OCI-LY7 (cell line): Measurements from ENCODE around the gene GPRASP3. TPM values are rescaled to one million over a fixed set of nuclear protein-coding genes. Genes with fewer than 3 reads are reported as not detected.
"Not testable (repeated sequence)": the region's sequence is repeated elsewhere in the genome, so short reads cannot be mapped to it uniquely, and the experiment has no call there.

ENCODE experiments used
- BruUV-seq: library from RNA; stranded (reverse); fragments of 400-500 nt; replicated peaks from 2 replicates; lab custom pipeline; 2021; lab: Mats Ljungman, UMichigan
- CTCF ChIA-PET: fragments of 300-600 bp; sonication (Branson Sonifier 250); formaldehyde crosslinking; loops from one replicate; lab custom pipeline; 2022; ENCODE audit warnings: antibody characterized with exemption; ENCODE audit not compliant: unreplicated experiment; lab: Charles Lee
- POLR2A ChIA-PET: fragments of 300-600 bp; sonication (Branson Sonifier 250); formaldehyde crosslinking; loops from one replicate; lab custom pipeline; 2022; ENCODE audit warnings: antibody characterized with exemption; lab: Charles Lee
- DNase-seq: peaks from one replicate; pipeline ENCODE4 v3.0.0-alpha.2; 2015; ENCODE audit warnings: low spot score
- H2AFZ ChIP-seq: fragments of 200-600 bp; sonication (generic), shearing (Covaris generic); 2 replicates; pipeline ENCODE4 v1.6.1; 2014; ENCODE audit warnings: mild to moderate bottlenecking, antibody characterized with exemption, low read length, moderate library complexity
- H3K27ac ChIP-seq: fragments of 200-600 bp; sonication (generic); 2 replicates; pipeline ENCODE4 v1.5.1; 2014; ENCODE audit warnings: mixed run types, low read depth, mild to moderate bottlenecking, moderate library complexity, low read length, inconsistent platforms; ENCODE audit not compliant: poor library complexity, severe bottlenecking
- H3K36me3 ChIP-seq: fragments of 200-600 bp; sonication (generic); 2 replicates; pipeline ENCODE4 v1.6.1; 2014; ENCODE audit warnings: mild to moderate bottlenecking, antibody characterized with exemption, low read length, moderate library complexity, mixed read lengths; ENCODE audit not compliant: insufficient read depth
- H3K4me1 ChIP-seq: fragments of 200-600 bp; sonication (generic); 2 replicates; pipeline ENCODE4 v1.5.1; 2014; ENCODE audit warnings: mild to moderate bottlenecking, low read length; ENCODE audit not compliant: insufficient read depth, poor library complexity, severe bottlenecking
- H3K4me2 ChIP-seq: fragments of 200-600 bp; sonication (generic); 2 replicates; pipeline ENCODE4 v1.6.1; 2014; ENCODE audit warnings: mild to moderate bottlenecking, low read length
- H3K4me3 ChIP-seq: fragments of 200-600 bp; sonication (generic); 2 replicates; pipeline ENCODE4 v1.5.1; 2014; ENCODE audit warnings: mild to moderate bottlenecking, low read depth, low read length; ENCODE audit not compliant: poor library complexity, severe bottlenecking
- H3K79me2 ChIP-seq: fragments of 200-600 bp; sonication (generic); 2 replicates; pipeline ENCODE4 v1.6.1; 2016; ENCODE audit warnings: low read depth, mild to moderate bottlenecking, low read length, moderate library complexity, mixed read lengths; ENCODE audit not compliant: insufficient read depth
- H3K9me2 ChIP-seq: fragments of 200-600 bp; sonication (generic); 2 replicates; pipeline ENCODE4 v1.6.1; 2016; ENCODE audit warnings: mild to moderate bottlenecking, low read length, mixed read lengths; ENCODE audit not compliant: insufficient read depth
- H3K9me3 ChIP-seq: fragments of 200-600 bp; sonication (generic); 2 replicates; pipeline ENCODE4 v1.6.1; 2014; ENCODE audit warnings: mild to moderate bottlenecking, mixed run types, low read length, mixed read lengths
- H4K20me1 ChIP-seq: fragments of 200-600 bp; sonication (generic); 2 replicates; pipeline ENCODE4 v1.6.1; 2014; ENCODE audit warnings: mild to moderate bottlenecking, antibody characterized with exemption, low read length, moderate library complexity, mixed read lengths; ENCODE audit not compliant: insufficient read depth
- EZH2phosphoT487 ChIP-seq: fragments of 200-600 bp; sonication (generic); IDR thresholded peaks from 2 replicates; pipeline ENCODE4 v1.6.1; 2018; ENCODE audit warnings: low read depth, borderline replicate concordance, mild to moderate bottlenecking, mixed run types, antibody characterized with exemption, low read length, moderate library complexity, mixed read lengths
- intact Hi-C: fragments of 100-400 bp; cut with micrococcal nuclease; formaldehyde crosslinking; loops from one replicate; pipeline ENCODE4 v1.10.0; 2022; ENCODE audit not compliant: unreplicated experiment
- total RNA-seq, 2 experiments: library from RNA; depleted of rRNA in 1 of 2; stranded (reverse); fragments of >200 nt in 1 of 2; shearing (Covaris generic) in 1 of 2; gene quantifications; 2 replicates each; pipeline ENCODE4 v1.2.3, GENCODE V29; 2014 to 2022
- TF ChIP-seq, protein P1 (sequence below): fragments of 200-600 bp; sonication (generic); conservative IDR thresholded peaks from 2 replicates; pipeline ENCODE4 v1.5.1; 2014; ENCODE audit warnings: mild to moderate bottlenecking, antibody characterized with exemption, low read length, moderate library complexity, mixed read lengths

Gene GPRASP3
- total RNA-seq, 2 experiments from 2014 or later: 0.13 TPM; not detected in 1

DNA sequence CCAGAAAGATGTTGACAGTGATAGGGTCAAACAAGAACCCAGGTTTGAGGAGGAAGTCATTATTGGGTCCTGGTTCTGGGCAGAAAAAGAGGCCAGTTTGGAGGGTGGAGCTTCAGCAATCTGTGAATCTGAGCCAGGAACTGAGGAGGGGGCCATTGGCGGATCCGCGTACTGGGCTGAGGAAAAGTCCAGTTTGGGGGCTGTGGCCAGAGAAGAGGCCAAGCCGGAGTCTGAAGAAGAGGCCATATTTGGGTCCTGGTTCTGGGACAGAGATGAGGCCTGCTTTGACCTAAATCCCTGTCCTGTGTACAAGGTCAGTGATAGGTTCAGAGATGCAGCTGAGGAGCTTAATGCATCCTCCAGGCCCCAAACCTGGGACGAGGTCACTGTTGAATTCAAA is 4.6 kb upstream of the GPRASP3 start:
- ChIA-PET POLR2A (no interaction called here), CTCF (no interaction called here)
- no peaks in the 10 kb centered on the region for H3K9me3 ChIP-seq
- no peaks in the 10 kb centered on the region for H3K79me2 ChIP-seq
- no peak overlapping the region for H3K4me2 ChIP-seq
- BruUV-seq: no TSS peak
- TF ChIP-seq EZH2phosphoT487: no peak
- TF ChIP-seq, protein P1, sequence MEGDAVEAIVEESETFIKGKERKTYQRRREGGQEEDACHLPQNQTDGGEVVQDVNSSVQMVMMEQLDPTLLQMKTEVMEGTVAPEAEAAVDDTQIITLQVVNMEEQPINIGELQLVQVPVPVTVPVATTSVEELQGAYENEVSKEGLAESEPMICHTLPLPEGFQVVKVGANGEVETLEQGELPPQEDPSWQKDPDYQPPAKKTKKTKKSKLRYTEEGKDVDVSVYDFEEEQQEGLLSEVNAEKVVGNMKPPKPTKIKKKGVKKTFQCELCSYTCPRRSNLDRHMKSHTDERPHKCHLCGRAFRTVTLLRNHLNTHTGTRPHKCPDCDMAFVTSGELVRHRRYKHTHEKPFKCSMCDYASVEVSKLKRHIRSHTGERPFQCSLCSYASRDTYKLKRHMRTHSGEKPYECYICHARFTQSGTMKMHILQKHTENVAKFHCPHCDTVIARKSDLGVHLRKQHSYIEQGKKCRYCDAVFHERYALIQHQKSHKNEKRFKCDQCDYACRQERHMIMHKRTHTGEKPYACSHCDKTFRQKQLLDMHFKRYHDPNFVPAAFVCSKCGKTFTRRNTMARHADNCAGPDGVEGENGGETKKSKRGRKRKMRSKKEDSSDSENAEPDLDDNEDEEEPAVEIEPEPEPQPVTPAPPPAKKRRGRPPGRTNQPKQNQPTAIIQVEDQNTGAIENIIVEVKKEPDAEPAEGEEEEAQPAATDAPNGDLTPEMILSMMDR: no peak
- intact Hi-C loops: no loop called here
- no peak overlapping the region for H3K4me3 ChIP-seq
- no peaks in the 10 kb centered on the region for H3K4me1 ChIP-seq
- no peak overlapping the region for H2AFZ ChIP-seq
- no peaks in the 10 kb centered on the region for H3K9me2 ChIP-seq
- H4K20me1 ChIP-seq: no peaks in the 10 kb centered on the region
- H3K27ac ChIP-seq: no peak overlapping the region
- H3K36me3 ChIP-seq: no peaks in the 10 kb centered on the region
- no peak for DNase-seq

DNA sequence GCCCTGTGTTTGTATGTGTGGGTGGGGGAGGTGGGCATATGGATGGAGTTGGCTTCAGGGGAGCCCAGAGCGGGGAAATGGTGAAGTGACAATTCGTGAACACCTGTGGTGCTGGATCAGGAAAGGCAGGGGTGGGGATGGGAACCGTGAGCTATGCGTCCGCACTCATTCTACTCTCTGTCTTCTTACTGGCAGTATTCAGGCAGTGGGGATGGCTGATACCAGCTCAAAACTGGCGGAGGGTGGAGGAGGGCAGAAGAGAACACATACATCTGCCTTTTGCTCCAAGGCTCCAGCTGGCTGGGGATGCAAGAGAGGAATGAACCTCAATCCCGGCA is 595 bp downstream of the GPRASP3 start:
- H3K4me2 ChIP-seq, H3K36me3 ChIP-seq, H4K20me1 ChIP-seq, CTCF ChIA-PET, intact Hi-C loops, H3K79me2 ChIP-seq, H3K4me1 ChIP-seq, H3K9me2 ChIP-seq, H2AFZ ChIP-seq, H3K27ac ChIP-seq, H3K9me3 ChIP-seq, BruUV-seq, DNase-seq, H3K4me3 ChIP-seq: not testable (repeated sequence)
- POLR2A ChIA-PET: interaction anchor here (1.1 kb wide), 1 partner anchor 12 kb away, joined by 3 read pairs; no protein-coding TSS in a partner anchor

DNA sequence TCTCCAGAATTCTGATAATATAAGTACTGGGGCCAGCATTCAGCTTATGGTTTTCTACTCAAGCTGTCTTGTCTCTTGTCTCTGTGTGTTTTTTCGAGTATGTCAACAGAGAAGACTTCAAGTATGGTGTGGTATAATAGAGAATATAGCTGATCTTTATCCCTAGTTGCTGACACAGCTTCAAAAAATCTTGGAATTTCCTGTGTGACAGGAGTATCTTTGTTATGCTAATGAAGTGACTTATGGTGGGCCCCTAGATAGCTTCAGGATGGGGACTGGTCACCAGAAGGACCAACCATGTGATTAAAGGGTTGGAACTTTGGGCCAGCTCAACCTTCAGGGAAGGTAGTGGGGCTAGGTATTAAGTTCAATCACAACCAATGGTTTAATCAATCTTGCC is 2.9 kb downstream of the GPRASP3 start:
- CTCF ChIA-PET: no interaction called here
- intact Hi-C loops: no loop called here
- no peaks in the 10 kb centered on the region for H3K9me3 ChIP-seq

More for the DNA sequence above, 2.9 kb downstream of the GPRASP3 start:
- POLR2A ChIA-PET: no interaction called here
- no TSS peak for BruUV-seq
- Histone ChIP-seq H2AFZ (no peak overlapping the region), H3K79me2 (no peaks in the 10 kb centered on the region), H3K4me2 (no peak overlapping the region), H3K36me3 (no peaks in the 10 kb centered on the region), H3K9me2 (no peaks in the 10 kb centered on the region), H4K20me1 (no peaks in the 10 kb centered on the region), H3K27ac (no peak overlapping the region), H3K4me3 (no peak overlapping the region), H3K4me1 (no peaks in the 10 kb centered on the region)
- TF ChIP-seq, protein P1: no peak
- no peak for DNase-seq
